GM19239 (cell line): ENCODE results near the gene OR5K4.
"Not testable (repeated sequence)": the region's sequence is repeated elsewhere in the genome, so short reads cannot be mapped to it uniquely, and the experiment has no call there.

Experiments
- DNase-seq: peaks from one replicate; pipeline ENCODE4 v3.0.0; 2011; ENCODE audit warnings: low spot score; ENCODE audit not compliant: insufficient read length
- FAIRE-seq: peaks from 2 replicates; lab custom pipeline; 2011; peaks lifted over from hg19 to GRCh38; lab: Jason Lieb, UNC

OR5K4 gene

GRCh38 chr3:98367464-98368246 is 14.0 kb downstream of the OR5K4 start:
- no peak for DNase-seq
- FAIRE-seq: no peak

GRCh38 chr3:98371186-98371585 is 17.5 kb downstream of the OR5K4 start:
- no peak for FAIRE-seq
- no peak for DNase-seq

GRCh38 chr3:98371853-98372252 is 18.2 kb downstream of the OR5K4 start:
- FAIRE-seq: no peak
- DNase-seq: no peak

- DNase-seq: no peak
- FAIRE-seq: no peak
Observed at GRCh38 chr3:98372445-98372844, 18.8 kb downstream of the OR5K4 start.

GRCh38 chr3:98376631-98377030 is 23.0 kb downstream of the OR5K4 start:
- no peak for FAIRE-seq
- no peak for DNase-seq

GRCh38 chr3:98388147-98388546 is 34.5 kb downstream of the OR5K4 start:
- DNase-seq: no peak
- FAIRE-seq: no peak

GRCh38 chr3:98390366-98390765 is 36.7 kb downstream of the OR5K4 start, which contains the start of gene OR5K3:
TSS of gene OR5K3 (plus strand) at chr3:98390666. CDS start at chr3:98390666, 0 bp downstream.
- no peak for DNase-seq
- FAIRE-seq: no peak

GRCh38 chr3:98395101-98395500 is 41.4 kb downstream of the OR5K4 start:
- DNase-seq (no peak), FAIRE-seq (no peak)

GRCh38 chr3:98396482-98396881 is 42.8 kb downstream of the OR5K4 start:
- not testable (repeated sequence) for FAIRE-seq

GRCh38 chr3:98398513-98398912 is 44.9 kb downstream of the OR5K4 start:
- DNase-seq (no peak), FAIRE-seq (no peak)

More at GRCh38 chr3:98396482-98396881, 42.8 kb downstream of the OR5K4 start:
- DNase-seq: not testable (repeated sequence)

- no peak for DNase-seq
- no peak for FAIRE-seq
Observed at GRCh38 chr3:98402507-98402906, 48.9 kb downstream of the OR5K4 start.

GRCh38 chr3:98404010-98404409 is 50.4 kb downstream of the OR5K4 start:
- peak; percentile 37 for FAIRE-seq
- DNase-seq: no peak
